Measurements from ENCODE around the gene CPS1.

CPS1 gene

DNA sequence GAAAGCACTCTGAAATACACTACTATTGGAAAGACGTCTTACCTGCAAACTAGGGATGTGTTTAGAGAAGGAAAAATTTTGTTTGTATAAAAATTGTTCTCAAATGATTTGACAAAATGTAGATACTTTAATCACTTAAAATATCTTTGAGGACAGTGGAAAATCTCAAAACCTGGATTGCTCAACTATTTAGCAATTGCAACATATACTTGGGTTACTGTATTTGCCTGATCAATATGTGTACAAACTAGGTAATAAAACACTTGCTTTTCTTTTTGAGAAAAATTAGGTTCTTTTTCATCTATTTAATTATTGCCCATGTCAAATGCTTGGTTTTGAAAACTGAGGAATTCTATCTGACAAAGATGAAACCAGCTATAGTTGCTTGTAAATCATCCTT lies 60.9 kb downstream of the CPS1 start:
- no peak for DNase-seq

DNA sequence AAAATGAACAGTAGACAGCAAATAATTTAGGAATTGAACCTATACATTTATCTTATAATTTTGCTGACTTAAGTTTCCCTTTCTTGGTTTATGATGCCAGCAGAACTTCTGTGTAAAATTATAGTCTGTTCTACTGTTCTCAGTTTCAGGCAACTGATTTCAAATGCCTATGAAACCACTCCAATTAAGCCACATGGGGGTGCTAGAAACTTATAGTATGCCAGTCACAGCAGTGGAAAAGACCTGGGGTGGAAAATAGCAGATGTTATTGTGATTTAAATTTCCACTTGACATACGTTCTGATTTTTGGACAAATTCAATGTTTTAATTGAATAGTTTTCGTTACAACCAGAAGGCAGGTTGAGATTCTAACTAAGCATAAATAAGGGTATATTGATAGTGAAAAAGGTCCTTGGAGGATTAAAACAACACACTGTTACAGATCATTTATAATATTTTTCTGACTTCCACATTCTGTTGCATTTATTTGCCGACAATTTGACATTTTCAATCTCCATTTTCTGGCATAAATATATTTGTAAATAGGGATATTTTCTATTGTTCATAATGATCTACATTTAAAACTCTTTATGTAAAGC lies 61.4 kb downstream of the CPS1 start:
- DNase-seq: no peak

DNA sequence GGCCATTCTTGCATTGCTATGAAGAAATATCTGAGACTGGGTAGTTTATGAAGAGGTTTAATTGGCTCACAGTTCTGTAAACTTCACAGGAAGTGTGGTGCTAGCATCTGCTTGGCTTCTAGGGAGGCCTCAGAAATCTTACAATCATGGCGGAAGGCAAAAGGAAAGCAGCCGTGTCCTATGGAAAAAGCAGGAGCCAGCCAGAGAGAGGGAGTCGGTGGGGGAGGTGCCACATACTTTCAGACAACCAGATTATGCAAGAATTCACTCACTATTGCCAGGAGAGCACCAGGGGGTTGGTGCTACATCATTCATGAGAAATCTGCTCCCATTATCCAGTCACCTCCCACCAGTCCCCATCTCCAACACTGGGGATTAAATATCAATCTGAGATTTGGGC lies 64.1 kb downstream of the CPS1 start:
- no peak for DNase-seq

DNA sequence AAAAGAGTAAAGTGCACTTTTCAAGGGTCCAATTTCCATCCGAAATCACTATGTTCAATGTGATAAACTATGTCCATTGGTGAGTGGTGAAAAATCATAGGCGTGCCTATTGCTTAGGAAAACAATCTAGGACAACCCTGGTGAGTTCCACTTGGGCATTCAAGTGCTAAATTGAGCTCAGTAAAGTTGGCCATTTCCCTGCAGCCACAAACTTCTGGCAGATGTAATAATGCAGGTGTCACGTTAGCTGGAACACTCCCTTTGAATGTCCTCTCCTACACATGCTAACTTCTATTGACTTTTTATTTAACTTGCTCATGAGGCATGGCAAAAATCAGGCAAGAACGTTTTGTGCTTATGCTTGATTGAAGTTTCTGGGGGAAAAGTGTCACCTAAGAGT lies 67.1 kb downstream of the CPS1 start:
- no peak for DNase-seq

DNA sequence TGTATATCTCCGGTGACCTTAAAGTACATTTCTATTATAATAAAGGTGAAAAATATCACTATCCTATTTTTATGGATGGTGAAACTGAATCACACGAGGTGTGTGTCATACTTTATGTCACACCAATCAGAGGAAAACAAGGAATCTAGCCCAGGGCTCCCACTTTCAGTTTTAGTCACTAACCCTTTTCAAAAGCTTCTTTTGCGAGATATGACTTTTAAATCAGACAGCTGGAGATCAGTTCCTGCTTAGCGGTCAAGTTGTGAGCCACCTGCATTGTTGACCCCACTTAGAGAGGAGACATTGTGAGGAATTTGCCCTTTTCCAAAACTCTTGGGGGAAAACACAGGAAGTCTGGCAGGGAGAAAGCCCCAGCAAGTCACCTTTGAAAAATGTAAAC lies 70.5 kb downstream of the CPS1 start:
- no peak for DNase-seq

DNA sequence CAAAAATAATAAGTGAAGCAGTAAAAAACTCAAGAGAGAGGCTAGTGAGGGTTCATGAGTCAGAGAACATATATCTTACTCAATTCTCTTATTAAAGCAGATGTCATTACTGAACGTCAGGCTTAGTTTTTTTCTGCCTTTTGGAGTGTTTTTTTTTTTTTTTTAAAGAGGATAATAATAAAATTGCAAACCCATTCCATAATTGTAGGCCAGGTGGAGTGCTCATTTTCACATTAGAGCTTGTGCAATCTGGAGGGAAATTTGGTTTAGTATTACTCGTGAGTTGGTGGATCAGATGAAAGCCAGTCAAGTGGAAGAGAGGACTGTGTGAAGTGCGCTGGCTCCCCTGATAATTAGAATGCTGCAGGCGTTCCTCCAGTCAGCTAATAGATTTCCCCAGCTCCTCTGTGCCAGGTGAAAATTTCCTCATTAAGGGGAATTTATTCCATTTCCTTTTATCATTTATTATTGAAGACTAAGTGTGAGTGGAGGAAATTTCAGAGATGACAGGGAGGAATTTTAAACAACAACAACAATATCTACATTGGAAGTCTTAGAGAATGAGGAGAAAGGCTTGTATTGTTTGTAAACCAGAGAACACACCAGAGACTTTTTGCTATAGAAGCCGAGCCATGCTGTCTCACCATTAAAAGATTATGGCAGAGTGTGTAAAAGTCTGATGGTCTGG lies 74.6 kb downstream of the CPS1 start:
- no peak for DNase-seq

DNA sequence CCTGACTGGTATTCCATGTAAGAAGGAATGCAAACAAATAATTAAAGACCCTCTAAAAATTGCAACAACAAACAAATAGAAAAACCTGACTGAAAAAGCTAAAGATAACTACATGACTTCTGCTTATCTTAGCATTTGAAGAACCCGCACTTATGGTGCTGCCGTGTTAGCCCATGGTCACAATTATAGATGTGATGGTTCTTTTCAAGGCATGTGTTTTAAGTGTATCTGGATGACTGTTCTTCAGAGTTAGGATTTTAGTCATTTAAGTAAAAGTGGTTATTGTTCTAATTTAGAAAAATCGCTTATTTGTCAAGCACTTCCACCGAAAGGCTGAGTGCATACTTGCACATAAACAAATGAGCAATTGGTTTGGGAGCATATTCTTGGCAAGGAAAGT lies 77.3 kb downstream of the CPS1 start:
- no peak for DNase-seq

DNA sequence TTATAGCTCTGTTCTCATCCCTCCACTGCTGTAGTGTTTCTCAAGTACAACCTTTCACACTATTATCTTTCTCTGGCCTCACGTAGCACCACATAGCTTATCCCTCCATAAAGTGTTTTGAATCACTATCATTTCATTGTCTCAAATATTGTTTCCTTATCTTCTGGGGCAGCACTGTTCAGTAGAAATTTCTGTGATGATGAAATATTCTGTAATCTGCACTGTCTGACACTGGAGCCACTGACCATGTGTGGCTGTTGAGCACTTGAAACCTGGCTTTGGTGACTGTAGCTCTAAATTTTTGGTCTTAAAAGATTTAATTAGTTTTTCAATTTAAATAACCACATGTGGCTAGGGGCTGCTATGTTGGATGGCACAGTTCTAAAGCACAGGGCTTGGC lies 78.9 kb downstream of the CPS1 start:
- no peak for DNase-seq

DNA sequence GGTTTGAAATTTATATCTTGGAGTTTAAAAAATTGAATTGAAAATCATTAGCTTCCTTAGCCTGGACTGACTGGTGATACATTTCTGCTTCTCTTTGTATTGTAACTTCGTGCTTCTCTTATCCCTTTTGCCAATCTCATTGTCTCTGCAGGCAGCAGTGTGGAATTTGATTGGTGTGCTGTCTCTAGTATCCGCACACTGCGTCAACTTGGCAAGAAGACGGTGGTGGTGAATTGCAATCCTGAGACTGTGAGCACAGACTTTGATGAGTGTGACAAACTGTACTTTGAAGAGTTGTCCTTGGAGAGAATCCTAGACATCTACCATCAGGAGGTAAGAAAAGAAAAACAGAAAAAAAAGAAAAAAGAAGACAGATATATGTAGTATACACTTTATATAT lies 85.9 kb downstream of the CPS1 start:
- DNase-seq: no peak

DNA sequence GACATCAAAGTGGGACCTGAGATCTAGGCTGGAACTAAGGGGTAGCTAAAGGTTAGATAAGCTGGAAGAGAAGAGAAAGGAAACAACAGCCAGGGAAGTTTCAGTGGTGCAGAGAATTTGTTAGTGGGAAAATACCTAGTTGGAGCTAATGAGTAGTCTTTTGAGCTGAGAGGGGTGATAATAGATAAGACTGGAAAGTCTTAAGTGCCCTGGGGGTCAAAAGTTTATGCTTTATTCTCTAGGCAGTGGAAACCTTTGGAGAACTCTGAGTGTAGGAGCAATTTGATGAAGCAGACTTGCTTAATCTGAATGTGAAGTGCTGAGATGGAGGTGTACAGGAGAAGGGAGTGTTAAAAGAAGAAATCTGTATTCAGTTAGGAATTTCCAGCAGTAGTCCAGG lies 90.8 kb downstream of the CPS1 start:
- no peak for DNase-seq

DNA sequence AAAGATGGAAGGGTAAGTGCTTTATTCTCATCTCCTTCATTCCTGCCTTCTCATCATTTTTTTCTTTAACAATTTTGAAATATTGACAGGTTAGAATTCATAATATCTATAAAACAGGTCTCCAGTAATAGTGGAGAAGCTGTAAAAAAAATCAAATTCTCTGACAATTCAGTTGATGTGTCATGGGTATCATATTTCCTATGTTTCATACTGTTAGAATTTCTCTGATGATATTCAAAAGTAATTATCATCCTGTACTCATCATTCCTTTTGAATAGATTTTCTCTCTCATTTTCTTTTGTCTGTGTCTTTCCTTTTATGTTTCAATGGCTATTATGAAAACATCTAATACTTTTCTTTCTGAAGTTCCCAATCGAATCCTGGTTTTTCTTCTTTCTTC lies 97.7 kb downstream of the CPS1 start:
- no peak for DNase-seq

DNA sequence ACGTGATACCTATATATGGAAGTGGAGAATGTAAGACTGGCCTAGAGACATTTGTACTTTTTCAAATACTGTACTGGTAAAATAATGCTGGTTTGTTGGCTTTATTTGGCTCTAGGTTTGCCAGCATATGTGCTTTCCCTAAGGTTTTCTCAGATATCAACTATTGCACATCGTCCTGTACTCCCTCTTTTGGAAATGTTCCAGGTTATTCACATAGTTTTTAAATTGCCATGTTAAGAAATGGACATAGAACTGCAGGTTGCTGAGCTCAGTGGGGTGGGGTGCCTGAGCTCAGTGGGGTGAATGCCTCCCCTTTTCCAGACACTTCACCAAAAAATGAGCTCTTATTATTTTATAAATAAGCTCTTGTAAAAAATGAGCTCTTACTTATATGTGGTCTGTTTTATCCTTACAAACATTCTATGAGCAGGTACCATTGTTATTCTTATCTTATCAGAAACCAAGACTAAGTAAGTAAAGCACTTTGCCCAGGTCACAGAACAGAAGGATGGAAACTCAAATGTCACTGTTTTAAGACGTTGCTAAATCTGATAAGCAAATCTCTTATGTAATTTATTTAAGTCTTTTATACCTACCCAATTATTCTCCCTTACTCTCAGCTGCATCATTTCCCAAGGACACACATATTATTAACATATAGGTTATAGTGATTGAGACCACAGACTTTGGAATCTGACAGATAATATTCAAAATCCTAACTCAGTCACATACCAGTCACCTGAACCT lies 99.0 kb downstream of the CPS1 start:
- no peak for DNase-seq

DNA sequence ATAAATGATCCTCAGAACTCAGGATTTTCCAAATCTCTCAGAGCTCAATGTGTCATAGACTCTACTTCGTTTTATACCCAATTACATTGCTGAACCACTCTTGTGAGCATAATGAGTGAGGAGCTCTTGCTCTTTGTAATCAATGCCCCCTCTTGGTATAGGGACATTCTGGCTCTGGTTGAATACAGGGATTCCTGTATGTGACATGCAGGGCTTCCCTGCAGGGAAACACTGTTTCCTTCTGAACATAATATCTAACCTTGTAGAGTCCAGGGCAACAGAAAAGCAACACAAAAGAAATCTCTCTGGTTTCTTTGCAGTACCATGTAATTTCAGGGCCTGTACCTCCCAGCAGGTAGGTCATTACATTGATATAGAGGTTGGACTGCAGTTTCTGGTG lies 101.5 kb downstream of the CPS1 start:
- no peak for DNase-seq

DNA sequence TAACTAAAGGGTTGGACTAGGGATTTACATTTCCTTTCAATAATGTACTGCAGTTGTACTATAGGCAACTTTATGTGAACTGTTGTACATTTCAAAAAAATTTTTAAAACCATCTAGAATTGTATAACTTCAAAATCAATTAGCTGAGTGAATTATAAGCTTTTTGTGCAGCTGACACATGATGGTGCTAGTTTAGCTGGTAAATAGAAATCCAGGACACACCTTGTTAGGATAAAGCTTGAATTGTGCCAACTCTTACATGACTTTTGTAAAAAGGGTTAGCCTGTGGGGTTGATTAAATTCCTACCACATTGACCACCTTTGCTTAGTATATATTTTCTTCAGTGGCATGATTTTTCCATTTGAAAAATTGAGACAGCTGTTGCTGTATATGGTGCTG lies 104.4 kb downstream of the CPS1 start:
- no peak for DNase-seq

DNA sequence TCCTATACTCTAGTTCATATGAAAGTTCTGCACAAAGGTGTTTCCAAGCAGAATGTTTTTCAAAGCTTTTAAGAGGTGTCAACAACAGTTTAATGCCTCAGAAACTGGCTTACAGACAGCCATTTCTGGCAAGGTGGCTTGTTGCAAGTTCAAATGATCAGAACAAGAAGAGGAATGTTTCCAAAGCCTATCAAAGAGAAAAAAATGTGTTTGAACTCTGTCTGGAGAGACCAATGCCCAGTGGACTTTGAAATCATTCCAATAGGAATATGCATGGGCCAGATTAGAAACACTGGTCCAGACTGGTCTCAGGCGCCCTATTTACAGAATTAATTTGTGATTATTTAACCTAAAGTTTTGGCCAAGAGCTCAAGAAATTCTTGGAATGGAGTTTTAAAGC lies 106.2 kb downstream of the CPS1 start:
- no peak for DNase-seq

DNA sequence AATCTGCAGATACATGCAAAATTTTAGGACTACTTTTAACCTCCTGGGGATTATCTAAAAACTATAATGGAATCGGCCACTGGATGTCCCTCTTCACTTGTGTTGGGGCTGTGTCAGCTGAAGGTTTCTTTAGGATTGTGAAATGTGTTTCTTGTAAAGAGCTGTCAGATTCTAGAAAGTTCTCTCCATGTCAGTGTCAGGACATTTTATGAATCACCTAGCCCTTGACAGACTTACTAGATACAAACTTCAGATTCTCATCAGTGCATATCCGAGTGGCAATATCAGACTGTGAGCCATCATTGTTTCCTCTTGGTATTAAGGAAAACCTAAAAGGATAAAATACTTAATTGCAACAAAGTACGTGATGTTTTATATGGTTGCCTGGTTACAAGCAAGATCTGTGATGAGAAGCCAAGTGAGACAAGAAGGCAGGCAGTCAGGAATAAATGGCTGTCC lies 107.3 kb downstream of the CPS1 start:
- no peak for DNase-seq

DNA sequence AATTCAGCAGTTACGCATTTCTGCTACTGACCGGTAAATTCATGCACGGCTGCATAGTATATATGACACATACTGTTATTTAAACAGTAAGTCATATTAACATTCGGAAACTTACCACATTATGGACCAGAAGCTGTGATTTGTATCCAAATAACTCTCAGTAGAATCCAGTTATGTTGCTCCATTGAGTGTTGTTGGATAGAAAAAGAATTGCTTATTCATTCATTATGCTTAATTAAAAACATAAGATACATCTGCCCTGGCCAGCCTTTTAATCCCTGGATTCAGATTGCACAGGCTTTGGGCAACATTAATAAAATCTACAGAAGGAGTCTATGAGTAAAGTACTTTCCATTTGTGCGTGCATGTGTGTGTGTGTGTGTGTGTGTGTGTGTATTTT lies 111.3 kb downstream of the CPS1 start:
- no peak for DNase-seq

DNA sequence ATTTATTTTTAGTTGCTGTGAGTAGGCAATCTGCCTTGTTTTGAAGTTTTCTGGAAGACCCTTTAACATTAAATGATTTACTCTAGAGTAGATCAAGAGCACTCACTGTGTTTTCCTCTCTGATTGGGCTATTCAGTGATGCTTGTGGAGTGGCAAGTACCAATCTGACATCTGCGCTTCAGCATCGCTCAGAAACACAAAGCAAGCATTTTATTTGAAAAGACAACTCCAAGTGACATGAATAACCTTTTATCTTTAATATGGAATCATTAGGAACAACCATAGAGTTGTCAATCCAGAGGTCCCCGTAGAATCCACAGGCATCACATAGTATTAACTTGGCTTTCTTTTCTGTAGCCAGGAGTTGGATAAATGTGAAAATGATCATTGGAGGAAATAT lies 114.7 kb downstream of the CPS1 start:
- no peak for DNase-seq

DNA sequence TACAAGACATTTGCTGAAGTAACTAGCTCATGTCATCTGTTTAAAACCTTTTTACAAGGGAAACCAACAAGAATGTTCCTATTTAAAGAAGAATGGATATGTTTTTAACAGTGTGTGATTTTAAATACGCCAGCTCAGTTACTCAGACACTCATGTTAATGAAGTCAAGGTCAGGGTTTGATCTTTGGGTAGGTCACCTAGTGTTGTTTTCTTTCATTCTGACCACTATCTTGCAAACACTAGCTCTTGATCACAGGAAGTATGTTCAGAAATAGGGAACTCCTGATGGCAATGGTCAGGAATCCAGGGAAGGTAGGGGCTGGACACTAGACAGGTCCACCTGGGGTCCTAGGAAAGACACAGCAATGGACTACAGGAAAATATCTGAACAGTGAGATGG lies 116.7 kb downstream of the CPS1 start:
- no peak for DNase-seq

DNA sequence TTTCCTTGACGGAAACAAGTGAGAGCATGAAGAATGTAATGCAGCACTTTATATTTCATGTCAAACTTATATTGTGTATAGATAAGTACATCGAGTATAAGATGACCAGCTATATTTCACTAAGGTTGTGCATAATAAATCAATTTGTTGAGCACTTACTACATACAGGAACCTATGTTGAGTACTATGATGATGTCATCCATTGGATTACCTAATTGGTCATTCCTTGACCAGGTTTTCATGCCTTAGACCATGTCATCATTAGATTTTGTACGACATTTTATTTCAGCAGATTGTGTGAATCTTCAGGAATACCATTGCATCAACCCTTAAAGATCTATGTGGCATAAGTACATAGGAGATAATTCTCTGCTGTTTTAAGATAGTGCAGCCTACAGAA lies 119.7 kb downstream of the CPS1 start:
- no peak for DNase-seq

DNA sequence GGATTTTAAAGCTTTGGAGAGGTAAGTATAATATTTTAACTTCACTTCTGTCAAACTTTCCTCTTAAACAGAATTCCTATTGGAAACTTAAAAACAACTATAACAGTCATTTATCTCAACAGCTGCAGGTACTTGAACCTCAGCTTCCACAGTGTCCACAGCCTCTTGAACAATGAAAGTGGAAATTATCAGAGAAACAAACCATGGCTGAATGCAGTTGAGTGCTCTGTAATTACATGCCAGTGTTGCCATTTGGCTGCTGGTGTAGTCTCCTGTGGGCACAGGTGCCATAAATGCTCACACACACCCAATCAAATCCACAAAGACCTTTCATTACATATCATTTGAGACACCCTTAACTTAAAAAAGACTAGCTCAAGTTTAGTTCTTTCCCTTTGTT lies 125.1 kb downstream of the CPS1 start:
- no peak for DNase-seq

DNA sequence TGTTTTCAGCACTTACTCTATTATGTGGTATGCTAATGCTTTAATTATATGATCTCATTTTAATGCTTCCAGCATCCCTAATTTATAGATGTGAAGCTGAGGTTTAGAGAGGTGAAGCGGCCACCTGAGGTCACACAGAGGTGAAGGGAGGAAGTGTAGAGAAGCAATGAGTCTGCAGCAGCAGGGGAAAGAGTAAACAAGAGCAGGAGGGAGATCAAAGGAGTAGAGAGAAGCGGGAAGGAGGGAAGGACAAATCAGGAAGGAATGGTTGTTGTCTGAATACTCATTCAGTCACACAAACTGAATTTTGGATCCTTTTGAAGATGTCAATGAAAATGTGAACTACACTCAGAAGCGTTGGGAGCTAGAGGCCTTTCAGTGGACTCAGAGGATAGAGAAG lies 130.0 kb downstream of the CPS1 start:
- no peak for DNase-seq

DNA sequence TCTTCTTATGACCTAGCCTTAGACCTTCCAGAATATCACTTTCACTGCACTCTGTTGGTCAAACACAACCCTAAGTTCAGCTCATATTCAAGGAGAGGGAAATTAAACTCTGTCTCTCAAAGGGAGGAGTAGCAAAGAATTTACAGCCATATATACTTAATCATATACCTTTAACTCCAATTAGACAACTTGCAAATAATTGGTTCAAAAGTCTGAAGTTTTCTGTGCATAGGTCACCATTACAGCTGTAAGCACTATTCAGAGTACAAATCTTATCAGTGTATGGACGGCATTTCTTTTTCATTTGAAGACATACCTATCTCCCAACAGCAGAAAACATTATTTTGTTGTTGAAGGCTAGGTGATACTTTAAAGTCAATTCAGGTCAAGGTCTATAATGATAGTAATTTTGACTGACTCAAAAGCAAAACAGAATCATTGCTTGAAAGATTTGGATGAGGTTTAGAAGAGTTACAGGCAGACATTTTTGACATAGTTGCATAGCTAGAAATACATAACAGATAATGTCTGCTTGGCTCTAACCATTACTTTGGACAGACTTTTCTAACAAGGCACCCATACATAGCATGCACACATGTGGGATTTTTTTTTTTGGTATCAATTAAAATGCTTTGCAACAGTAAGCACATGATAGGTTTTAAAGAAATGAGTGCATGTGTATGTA lies 131.5 kb downstream of the CPS1 start:
- no peak for DNase-seq

DNA sequence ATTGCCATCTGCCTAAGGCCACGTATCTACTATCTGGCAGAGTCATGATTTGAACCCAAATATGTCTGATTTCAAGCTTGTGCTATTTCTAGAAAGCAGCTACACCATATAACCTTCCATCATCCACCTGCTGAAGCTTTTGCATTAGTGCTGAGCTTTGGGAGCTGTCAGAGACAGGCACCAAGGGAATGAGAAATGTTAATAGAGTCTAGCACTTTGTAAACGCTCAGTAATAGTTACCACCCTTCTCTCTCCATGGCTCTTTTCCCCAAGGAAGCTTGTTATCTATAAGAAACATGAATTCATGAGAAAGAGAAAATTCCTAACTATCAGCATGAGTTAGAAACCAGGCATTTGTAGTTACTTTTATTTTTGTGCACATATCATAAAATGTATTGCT lies 151.5 kb downstream of the CPS1 start:
- DNase-seq: no peak

All from activated naive CD4-positive, alpha-beta T cell treated with Interleukin-2 at 50 U/mL for 16 hours (primary cell).